Measurements from ENCODE around the gene POLR1H.

DNA sequence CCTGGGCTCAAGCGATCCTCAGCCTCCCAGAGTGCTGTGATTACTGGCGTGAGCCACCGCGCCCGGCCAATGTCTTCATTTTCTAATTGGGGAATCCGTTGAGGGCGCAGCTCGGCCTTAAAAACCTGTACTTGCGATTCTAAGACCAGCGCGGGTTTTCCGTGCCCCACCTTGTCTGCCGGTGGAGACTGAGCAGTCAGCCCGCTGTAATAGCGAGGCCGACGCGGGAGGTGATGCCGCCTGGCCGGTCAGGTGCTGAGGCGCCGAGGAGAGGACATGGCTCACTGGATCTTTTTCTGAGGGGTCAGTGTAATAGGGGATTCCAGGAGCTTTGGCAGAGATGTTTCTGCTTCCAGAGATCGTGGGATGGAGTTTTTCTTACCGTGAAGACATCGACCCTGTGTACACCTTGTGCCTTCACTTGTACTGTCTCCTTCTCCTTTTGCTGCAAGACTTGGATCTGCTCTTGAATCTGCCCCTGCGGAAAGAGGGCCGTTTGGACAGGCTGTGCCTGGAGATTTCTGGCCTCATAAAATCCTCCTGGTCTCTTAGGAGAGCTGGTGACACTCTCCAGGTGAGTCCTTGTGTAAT lies 50.3 kb downstream of the POLR1H start:
- TF ChIP-seq, protein P1, sequence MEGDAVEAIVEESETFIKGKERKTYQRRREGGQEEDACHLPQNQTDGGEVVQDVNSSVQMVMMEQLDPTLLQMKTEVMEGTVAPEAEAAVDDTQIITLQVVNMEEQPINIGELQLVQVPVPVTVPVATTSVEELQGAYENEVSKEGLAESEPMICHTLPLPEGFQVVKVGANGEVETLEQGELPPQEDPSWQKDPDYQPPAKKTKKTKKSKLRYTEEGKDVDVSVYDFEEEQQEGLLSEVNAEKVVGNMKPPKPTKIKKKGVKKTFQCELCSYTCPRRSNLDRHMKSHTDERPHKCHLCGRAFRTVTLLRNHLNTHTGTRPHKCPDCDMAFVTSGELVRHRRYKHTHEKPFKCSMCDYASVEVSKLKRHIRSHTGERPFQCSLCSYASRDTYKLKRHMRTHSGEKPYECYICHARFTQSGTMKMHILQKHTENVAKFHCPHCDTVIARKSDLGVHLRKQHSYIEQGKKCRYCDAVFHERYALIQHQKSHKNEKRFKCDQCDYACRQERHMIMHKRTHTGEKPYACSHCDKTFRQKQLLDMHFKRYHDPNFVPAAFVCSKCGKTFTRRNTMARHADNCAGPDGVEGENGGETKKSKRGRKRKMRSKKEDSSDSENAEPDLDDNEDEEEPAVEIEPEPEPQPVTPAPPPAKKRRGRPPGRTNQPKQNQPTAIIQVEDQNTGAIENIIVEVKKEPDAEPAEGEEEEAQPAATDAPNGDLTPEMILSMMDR (IDR thresholded peaks at IDR 0.05) = no peak
- TF ChIP-seq EP300 (IDR thresholded peaks at IDR 0.05) = no peak
